Measurements from ENCODE around the gene MAP4K4. TPM values are rescaled to one million over a fixed set of nuclear protein-coding genes. Genes with fewer than 3 reads are reported as not detected.

The MAP4K4 gene
- total and polyA plus RNA-seq, 2 experiments from 2014 or later, result 59.1 to 84.4 TPM

DNA sequence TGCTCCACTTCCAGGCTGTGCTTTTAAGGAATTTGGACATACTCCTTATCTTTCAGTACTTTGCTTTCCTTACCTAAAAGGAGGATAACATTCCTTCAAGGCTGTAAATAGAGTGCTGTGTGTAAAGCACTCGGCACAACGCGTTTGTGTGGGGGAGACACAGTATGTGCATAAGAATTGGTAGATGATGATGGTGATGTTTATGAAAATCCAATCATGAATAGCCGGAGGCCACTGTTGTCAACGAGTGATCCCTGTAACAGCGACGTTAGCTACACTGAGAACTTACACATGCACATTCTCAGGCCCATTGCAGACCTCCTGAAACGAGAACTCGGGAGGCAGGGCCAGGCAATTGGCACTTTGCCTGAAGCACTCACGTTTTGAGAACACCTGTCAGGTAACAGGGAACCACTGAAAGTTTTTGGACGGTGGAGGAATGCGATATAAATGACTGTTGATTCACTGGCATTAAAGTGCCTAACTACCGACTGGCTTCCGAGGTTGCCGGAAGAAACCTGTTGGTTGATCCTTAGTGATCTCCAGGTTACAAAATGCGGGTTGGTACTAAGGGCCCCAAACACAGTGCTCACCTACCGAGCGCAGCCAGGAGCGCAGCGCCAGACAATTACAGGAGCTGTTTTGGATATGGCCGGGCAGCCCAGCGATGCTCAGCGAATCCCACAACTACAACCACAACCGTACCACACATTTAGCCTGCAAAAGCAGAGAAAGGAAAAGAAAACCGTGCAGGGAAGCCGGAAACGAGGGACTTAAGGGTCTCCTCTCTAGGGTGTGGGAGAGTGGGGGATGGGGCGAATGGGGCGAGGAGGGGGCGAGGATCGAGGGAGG is 1.0 kb upstream of the MAP4K4 start:
- Histone ChIP-seq H3K79me2 (peaks cover 34% of the 10 kb centered on the region), H3K27me3 (no peaks in the 10 kb centered on the region), H3K36me3 (replicated peaks; ENCODE audit: insufficient read depth, low read depth) (no peaks in the 10 kb centered on the region), H2AFZ (peak overlapping the region; percentile 65), H3K4me2 (peak overlapping the region; percentile 89), H3K4me3 (peak overlapping the region; percentile 60), H4K20me1 (ENCODE audit: insufficient read depth, poor library complexity, severe bottlenecking) (peaks cover 28% of the 10 kb centered on the region), H3K9me2 (replicated peaks; ENCODE audit: insufficient read depth) (no peaks in the 10 kb centered on the region), H3K4me1 (ENCODE audit: insufficient read depth) (peaks cover 18% of the 10 kb centered on the region), H3K27ac (peak overlapping the region; percentile 89), H3K9me3 (ENCODE audit: low read depth) (no peaks in the 10 kb centered on the region)
- peak; percentile 36 for DNase-seq (ENCODE audit: low spot score)
- TF ChIP-seq EZH2 (IDR thresholded peaks at IDR 0.05; ENCODE audit: borderline replicate concordance), result no peak
- no peak for TF ChIP-seq EZH2phosphoT487 (IDR thresholded peaks at IDR 0.05; ENCODE audit: low read depth, severe bottlenecking, unreplicated experiment)
- TF ChIP-seq, protein P1, sequence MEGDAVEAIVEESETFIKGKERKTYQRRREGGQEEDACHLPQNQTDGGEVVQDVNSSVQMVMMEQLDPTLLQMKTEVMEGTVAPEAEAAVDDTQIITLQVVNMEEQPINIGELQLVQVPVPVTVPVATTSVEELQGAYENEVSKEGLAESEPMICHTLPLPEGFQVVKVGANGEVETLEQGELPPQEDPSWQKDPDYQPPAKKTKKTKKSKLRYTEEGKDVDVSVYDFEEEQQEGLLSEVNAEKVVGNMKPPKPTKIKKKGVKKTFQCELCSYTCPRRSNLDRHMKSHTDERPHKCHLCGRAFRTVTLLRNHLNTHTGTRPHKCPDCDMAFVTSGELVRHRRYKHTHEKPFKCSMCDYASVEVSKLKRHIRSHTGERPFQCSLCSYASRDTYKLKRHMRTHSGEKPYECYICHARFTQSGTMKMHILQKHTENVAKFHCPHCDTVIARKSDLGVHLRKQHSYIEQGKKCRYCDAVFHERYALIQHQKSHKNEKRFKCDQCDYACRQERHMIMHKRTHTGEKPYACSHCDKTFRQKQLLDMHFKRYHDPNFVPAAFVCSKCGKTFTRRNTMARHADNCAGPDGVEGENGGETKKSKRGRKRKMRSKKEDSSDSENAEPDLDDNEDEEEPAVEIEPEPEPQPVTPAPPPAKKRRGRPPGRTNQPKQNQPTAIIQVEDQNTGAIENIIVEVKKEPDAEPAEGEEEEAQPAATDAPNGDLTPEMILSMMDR (IDR thresholded peaks at IDR 0.05; ENCODE audit: poor library complexity), result no peak
- whole genome bisulfite sequencing (ENCODE audit: low lambda C conversion rate, missing lambda C conversion rate), result 5% methylated on average over 29 of the region's 31 CpGs

DNA sequence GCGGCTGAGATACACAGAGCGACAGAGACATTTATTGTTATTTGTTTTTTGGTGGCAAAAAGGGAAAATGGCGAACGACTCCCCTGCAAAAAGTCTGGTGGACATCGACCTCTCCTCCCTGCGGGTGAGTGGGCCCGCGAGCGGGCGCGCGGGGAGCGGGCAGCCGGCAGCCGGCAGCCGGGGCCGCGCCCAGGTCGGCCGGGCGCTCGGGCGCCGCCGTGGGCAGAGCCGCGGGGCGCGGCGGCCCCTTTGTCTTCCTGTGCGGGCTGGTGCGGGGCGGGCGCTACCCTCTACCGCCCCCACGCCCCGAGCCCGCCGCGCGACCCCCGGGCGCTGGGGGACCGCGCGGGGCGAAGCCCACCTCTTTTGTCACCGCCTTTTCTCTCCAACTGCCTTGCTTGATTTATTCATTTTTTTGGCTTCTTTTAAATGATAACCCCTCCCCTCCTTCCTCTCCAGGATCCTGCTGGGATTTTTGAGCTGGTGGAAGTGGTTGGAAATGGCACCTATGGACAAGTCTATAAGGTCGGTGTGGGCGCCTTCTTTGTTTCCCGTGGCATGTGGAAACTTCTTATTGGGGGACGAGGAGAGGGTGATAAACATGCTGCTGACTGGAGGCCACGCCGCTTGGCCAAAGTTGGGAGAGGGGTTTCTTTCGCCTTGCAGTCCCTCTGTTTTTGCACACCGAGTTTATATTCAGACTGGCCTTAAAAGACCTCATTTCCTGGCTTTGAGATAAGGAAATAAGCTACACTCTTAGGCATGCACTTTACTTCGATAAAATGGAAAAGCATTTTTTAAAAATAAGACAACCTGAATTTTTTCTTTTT is 722 bp downstream of the MAP4K4 start:
- Histone ChIP-seq H2AFZ (peak overlapping the region; percentile 51), H4K20me1 (ENCODE audit: insufficient read depth, poor library complexity, severe bottlenecking) (peaks cover 30% of the 10 kb centered on the region), H3K27me3 (no peaks in the 10 kb centered on the region), H3K4me1 (ENCODE audit: insufficient read depth) (peaks cover 18% of the 10 kb centered on the region), H3K36me3 (replicated peaks; ENCODE audit: insufficient read depth, low read depth) (no peaks in the 10 kb centered on the region), H3K9me2 (replicated peaks; ENCODE audit: insufficient read depth) (no peaks in the 10 kb centered on the region), H3K79me2 (peaks cover 51% of the 10 kb centered on the region), H3K27ac (peak overlapping the region; percentile 85), H3K4me3 (peak overlapping the region; percentile 66), H3K4me2 (peak overlapping the region; percentile 97), H3K9me3 (ENCODE audit: low read depth) (no peaks in the 10 kb centered on the region)
- 1% methylated on average over 33 of the region's 57 CpGs for WGBS (ENCODE audit: low lambda C conversion rate, missing lambda C conversion rate)
- no peak for TF ChIP-seq EZH2 (IDR thresholded peaks at IDR 0.05; ENCODE audit: borderline replicate concordance)
- TF ChIP-seq, protein P1 (IDR thresholded peaks at IDR 0.05; ENCODE audit: poor library complexity), result peak; percentile 15
- no peak for TF ChIP-seq EZH2phosphoT487 (IDR thresholded peaks at IDR 0.05; ENCODE audit: low read depth, severe bottlenecking, unreplicated experiment)
- DNase-seq (ENCODE audit: low spot score), result peak; percentile 59

DNA sequence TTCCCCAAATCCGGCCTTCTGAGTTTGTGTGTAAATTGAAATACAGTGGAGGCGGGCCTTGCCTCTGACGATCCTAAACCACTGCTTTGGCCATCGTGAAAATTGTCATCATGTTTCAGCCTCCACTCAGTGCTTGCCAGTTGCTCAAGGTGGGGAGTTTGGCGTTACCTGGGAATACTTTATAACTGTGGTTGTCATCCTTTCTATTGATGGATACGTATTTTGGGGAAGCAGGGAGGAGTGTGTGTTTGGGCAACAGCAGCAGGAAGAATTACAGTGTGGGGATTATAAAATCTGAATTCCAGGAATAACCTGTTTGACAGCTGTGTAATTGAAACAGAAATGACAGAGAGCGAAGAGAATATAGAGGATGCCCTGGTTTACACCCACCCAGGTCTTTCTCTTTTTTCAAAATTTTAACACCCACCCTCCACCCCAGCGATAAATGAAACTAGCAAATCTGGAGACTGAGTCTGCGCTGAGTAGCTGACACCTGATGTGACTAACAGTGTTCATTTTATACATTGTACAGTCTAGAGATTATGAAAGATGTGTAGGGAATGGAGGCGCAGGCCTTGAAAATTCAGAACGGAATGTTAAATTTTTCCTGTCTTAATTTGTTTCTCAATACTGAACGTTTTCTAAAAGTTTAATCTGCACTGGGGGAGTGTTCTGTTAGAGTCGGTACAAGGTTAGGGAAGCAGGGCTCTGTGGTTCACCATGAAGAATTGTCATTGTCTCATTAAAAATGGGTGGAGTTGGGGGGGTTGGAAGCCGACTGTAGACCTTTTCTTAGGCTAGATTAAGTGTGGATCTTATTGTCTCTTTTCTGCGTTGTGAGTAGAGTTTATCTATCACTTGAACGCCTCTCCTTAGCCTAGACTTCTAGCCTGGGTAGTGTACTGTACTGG is 1.6 kb downstream of the MAP4K4 start:
- peak; percentile 19 for DNase-seq (ENCODE audit: low spot score)
- H3K4me3 ChIP-seq, result peak overlapping the region; percentile 66
- H4K20me1 ChIP-seq (ENCODE audit: insufficient read depth, poor library complexity, severe bottlenecking), result peaks cover 30% of the 10 kb centered on the region
- no peaks in the 10 kb centered on the region for H3K9me2 ChIP-seq (replicated peaks; ENCODE audit: insufficient read depth)
- H3K36me3 ChIP-seq (replicated peaks; ENCODE audit: insufficient read depth, low read depth), result no peaks in the 10 kb centered on the region
- no peaks in the 10 kb centered on the region for H3K27me3 ChIP-seq
- H3K27ac ChIP-seq, result peak overlapping the region; percentile 85
- H3K4me1 ChIP-seq (ENCODE audit: insufficient read depth), result peaks cover 18% of the 10 kb centered on the region
- no peak for TF ChIP-seq EZH2phosphoT487 (IDR thresholded peaks at IDR 0.05; ENCODE audit: low read depth, severe bottlenecking, unreplicated experiment)
- TF ChIP-seq, protein P1 (IDR thresholded peaks at IDR 0.05; ENCODE audit: poor library complexity), result no peak
- TF ChIP-seq EZH2 (IDR thresholded peaks at IDR 0.05; ENCODE audit: borderline replicate concordance), result no peak
- peaks cover 60% of the 10 kb centered on the region for H3K79me2 ChIP-seq
- 14% methylated on average over 16 of the region's 16 CpGs for WGBS (ENCODE audit: low lambda C conversion rate, missing lambda C conversion rate)
- no peak overlapping the region for H2AFZ ChIP-seq
- no peaks in the 10 kb centered on the region for H3K9me3 ChIP-seq (ENCODE audit: low read depth)
- peak overlapping the region; percentile 97 for H3K4me2 ChIP-seq
